Stimulated activated effector memory CD8-positive, alpha-beta T cell treated with anti-CD3 and anti-CD28 coated beads, Interleukin-12 subunit alpha, Interleukin-12 subunit beta, amount 100 ng/mL, for 72 hours (primary cell): ENCODE measurements around the gene CTPS1.

Experiments
- ATAC-seq: fragments of 150-1000 bp; cut with Tn5 transposase; 2 replicates; pipeline ENCODE4 v1.10.0; 2021
- DNase-seq, 2 donors: peaks; one replicate each; pipeline ENCODE4 v3.0.0; 2021 to 2022; ENCODE audit warnings: low spot score in 2 of 2
- H3K27ac Mint-ChIP-seq: one replicate; pipeline ENCODE4 v1.8.0; 2022; ENCODE audit warnings: mild to moderate bottlenecking, mixed read lengths
- H3K36me3 Mint-ChIP-seq: one replicate; pipeline ENCODE4 v1.8.0; 2022; ENCODE audit warnings: mild to moderate bottlenecking, mixed read lengths
- H3K4me1 Mint-ChIP-seq: one replicate; pipeline ENCODE4 v1.8.0; 2022; ENCODE audit warnings: mixed read lengths
- H3K4me3 Mint-ChIP-seq: one replicate; pipeline ENCODE4 v1.8.0; 2022; ENCODE audit warnings: mild to moderate bottlenecking, mixed read lengths
- H3K9me3 Mint-ChIP-seq: one replicate; pipeline ENCODE4 v1.8.0; 2022; ENCODE audit warnings: mixed read lengths

Gene CTPS1

DNA sequence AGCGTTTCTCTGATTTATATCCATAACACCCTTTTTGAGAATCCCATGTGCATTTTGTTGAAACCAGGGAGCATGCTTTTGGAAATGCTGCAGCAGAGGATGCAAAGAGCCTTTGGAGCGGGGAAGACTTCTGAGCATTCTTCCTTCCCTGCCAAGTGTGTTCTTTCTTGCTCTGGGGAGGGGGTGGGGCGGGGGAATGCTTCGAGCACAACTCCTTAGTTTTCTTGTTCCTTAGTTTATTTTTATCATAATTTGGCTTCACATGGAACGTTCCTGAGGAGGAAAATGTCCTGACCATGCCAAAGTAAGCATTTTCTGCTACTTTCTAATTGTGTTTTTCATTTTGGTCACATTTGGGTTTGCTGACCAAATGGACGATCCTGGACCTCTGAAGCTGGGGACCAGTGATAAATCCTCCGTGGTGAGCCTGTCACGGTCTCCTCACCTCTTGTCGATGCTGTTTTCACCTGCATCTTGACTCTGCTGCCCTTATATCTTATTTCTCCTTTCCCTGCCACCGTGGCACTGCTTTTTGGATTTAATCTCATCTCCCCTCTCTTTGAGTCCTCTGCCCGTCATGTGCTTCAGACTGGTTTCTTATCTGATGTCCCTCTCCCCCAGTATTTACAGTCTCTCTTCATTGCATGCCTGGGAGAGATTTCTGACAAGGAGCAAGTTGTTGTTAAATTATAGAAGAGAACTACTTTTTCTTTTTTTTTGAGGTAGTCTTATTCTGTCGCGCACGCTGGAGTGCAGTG lies 2.4 kb downstream of the CTPS1 start:
- no peak for ATAC-seq
- H3K36me3 Mint-ChIP-seq = peaks cover 79% of the 10 kb centered on the region
- H3K4me3 Mint-ChIP-seq = peak overlapping the region; percentile 82

DNA sequence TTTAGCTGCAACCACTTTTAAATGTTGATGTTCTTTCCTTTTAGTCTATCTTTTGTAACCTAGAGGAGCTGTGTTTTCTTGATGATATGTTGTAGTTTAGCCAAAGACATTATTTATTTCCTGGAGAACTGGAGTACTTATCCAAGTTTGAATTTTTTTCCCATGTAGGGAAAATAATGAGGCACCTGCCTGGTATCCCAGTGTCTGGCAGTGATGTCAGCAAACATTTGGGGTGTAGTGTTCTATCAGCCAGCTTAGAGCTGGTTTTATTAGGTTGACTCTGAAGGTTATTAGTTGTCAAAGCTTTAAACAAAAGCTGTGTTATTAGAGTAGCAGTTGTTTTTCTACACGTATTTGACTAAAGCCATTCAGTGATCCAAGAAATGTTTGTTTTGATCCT lies 3.2 kb downstream of the CTPS1 start:
- DNase-seq (no peak), ATAC-seq (no peak)
- Mint-ChIP-seq H3K4me1 (peaks cover 59% of the 10 kb centered on the region), H3K27ac (no peak overlapping the region), H3K9me3 (no peaks in the 10 kb centered on the region), H3K4me3 (no peak overlapping the region), H3K36me3 (peaks cover 87% of the 10 kb centered on the region)

More for the DNA sequence above, 2.4 kb downstream of the CTPS1 start:
- H3K9me3 Mint-ChIP-seq = no peaks in the 10 kb centered on the region
- H3K27ac Mint-ChIP-seq = no peak overlapping the region
- DNase-seq = no peak
- peaks cover 62% of the 10 kb centered on the region for H3K4me1 Mint-ChIP-seq

DNA sequence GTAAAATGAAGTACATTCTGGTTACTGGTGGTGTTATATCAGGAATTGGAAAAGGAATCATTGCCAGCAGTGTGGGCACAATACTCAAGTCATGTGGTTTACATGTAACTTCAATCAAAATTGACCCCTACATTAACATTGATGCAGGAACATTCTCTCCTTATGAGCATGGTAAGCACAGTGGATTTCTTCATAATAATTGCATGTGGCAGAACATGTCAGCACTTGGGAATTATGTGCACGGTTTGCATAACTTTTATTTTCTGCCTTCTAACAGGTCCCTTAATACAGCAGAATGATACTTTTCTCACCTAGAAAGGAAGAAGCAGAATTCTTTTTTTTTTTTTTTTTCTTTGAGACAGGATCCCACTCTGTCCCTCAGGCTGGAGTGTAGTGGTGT lies 3.8 kb downstream of the CTPS1 start:
- no peak for ATAC-seq
- Mint-ChIP-seq H3K9me3 (no peaks in the 10 kb centered on the region), H3K27ac (peak overlapping the region; percentile 77), H3K4me3 (no peak overlapping the region), H3K4me1 (peaks cover 59% of the 10 kb centered on the region), H3K36me3 (peaks cover 93% of the 10 kb centered on the region)
- DNase-seq = no peak

DNA sequence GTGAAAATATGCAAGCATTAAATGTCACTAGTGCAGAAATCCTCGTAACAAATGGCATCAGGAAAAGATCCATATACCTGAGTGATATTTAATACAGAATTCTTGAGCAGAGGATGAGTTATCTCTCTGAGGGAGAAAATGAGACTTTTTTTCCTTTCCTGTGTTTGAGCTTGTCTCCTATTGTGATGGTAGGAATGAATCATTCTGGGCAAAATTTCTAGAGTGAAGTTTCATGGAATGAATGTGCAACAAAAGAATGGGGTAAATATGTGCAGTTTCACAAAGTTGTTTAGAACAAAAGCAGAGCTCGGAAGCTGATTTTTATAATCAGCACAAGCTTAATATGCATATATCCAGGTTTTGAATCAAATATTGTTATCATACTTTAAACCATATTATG lies 4.6 kb downstream of the CTPS1 start:
- DNase-seq (no peak), ATAC-seq (no peak)
- H3K4me1 Mint-ChIP-seq = peaks cover 53% of the 10 kb centered on the region
- H3K4me3 Mint-ChIP-seq = peak overlapping the region; percentile 22
- no peaks in the 10 kb centered on the region for H3K9me3 Mint-ChIP-seq
- peak overlapping the region; percentile 77 for H3K27ac Mint-ChIP-seq
- peaks cover 95% of the 10 kb centered on the region for H3K36me3 Mint-ChIP-seq

DNA sequence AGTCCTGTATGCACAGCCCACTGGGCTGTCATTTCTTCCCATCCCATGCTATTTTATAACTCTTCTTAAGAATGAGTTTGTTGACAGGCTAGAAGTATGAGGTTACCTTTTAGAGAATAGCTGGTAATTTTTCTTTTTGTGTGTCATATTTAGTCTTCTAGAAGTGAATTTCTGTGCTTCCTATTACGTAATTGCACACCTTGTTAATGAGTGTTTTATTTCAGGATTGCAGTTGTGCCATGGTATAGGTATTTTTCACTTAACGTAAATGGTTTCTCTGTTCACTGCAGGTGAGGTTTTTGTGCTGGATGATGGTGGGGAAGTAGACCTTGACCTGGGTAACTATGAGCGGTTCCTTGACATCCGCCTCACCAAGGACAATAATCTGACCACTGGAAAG lies 5.0 kb downstream of the CTPS1 start:
- Mint-ChIP-seq H3K4me3 (peak overlapping the region; percentile 22), H3K4me1 (peaks cover 51% of the 10 kb centered on the region), H3K27ac (peak overlapping the region; percentile 77), H3K36me3 (peaks cover 95% of the 10 kb centered on the region), H3K9me3 (no peaks in the 10 kb centered on the region)
- no peak for ATAC-seq
- DNase-seq = no peak

DNA sequence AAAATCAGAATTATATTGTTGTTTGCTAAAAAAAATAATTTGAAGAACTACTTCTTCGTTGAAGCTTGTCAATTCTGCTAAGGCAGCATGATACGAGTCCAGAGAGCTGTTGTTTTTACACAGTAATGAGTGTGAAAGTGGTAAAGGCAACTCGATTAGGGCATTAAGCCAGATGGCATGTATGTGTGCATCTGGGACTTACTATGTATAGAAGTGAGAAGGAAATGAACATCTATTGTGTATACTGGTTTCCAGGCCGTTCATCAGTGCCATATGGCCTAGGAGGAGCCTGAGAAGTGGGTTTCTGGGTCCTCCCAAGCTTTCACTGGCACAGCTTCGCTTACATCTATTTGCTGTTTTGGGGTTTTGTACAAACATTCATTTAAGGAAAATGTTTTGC lies 5.7 kb downstream of the CTPS1 start:
- Mint-ChIP-seq H3K27ac (peak overlapping the region; percentile 68), H3K4me3 (no peak overlapping the region), H3K4me1 (peaks cover 51% of the 10 kb centered on the region), H3K36me3 (peaks cover 98% of the 10 kb centered on the region), H3K9me3 (no peaks in the 10 kb centered on the region)
- ATAC-seq (no peak), DNase-seq (no peak)

DNA sequence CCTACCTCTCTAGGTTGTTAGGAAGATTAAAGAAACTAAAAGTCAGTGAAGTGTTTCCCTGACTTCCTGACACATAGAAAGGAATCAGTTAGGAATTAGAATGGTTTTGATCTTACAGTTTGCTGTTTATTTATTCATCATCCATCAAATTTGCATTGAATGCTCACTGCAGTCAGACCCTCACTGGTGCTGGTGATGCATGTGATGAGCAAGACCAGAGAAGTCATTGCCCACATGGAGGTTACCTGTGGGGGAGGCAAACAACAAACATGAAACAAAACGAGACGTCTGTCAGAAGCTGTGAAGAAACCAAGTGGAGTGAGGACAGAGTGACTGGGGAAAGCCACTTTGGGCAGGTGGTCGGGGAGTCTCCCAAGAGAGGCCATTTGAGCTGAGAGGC lies 6.4 kb downstream of the CTPS1 start:
- Mint-ChIP-seq H3K4me1 (peaks cover 44% of the 10 kb centered on the region), H3K27ac (peak overlapping the region; percentile 68), H3K36me3 (peaks cover 98% of the 10 kb centered on the region), H3K9me3 (no peaks in the 10 kb centered on the region), H3K4me3 (no peak overlapping the region)
- DNase-seq = no peak
- peak; percentile 74 for ATAC-seq

DNA sequence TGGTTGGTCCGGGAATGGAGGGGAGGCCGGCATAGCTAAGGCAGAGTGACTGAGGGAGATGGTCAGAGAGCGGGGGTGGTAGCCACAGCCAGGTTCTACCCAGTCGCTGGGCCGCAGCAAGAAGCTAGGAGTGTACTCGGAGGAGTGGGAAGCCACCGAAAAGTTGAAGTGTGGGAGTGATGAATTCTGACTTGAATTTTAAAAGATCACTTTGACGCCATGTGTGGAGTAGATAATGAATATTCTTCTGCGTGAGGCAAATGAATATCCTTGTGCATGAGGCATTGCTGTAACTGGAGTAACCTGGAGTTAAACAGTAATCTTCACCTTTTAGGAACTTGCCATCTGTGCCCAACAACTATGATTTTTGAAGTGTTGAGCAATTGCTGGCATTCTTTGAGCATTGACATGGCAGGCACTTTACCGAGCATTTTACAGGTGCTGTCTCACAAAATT lies 6.9 kb downstream of the CTPS1 start:
- ATAC-seq = no peak
- H3K9me3 Mint-ChIP-seq = no peaks in the 10 kb centered on the region
- no peak for DNase-seq
- peaks cover 98% of the 10 kb centered on the region for H3K36me3 Mint-ChIP-seq
- H3K27ac Mint-ChIP-seq = peak overlapping the region; percentile 68
- no peak overlapping the region for H3K4me3 Mint-ChIP-seq
- peaks cover 39% of the 10 kb centered on the region for H3K4me1 Mint-ChIP-seq

DNA sequence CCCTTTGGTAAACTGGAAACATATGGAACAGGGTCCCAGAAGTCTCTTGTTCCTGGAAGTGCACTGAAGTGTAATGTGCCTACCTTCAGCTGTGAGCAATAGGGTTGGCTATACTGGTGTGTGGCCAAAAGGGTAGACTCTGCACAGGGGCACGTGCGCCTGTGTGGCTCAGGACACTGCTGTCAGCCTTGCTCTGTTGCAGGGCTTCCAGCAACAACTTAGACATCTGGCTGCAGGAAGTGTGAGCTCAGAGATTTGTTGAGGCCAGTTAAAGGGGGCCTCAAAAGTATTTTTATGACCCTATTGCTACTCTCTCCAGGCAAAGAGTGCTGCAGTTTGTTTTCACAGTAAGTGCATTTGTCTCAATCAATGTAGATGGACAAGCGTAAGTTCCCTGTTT lies 7.5 kb downstream of the CTPS1 start:
- Mint-ChIP-seq H3K4me1 (peaks cover 33% of the 10 kb centered on the region), H3K9me3 (no peaks in the 10 kb centered on the region), H3K36me3 (peaks cover 100% of the 10 kb centered on the region), H3K27ac (no peak overlapping the region), H3K4me3 (no peak overlapping the region)
- DNase-seq (no peak), ATAC-seq (no peak)

DNA sequence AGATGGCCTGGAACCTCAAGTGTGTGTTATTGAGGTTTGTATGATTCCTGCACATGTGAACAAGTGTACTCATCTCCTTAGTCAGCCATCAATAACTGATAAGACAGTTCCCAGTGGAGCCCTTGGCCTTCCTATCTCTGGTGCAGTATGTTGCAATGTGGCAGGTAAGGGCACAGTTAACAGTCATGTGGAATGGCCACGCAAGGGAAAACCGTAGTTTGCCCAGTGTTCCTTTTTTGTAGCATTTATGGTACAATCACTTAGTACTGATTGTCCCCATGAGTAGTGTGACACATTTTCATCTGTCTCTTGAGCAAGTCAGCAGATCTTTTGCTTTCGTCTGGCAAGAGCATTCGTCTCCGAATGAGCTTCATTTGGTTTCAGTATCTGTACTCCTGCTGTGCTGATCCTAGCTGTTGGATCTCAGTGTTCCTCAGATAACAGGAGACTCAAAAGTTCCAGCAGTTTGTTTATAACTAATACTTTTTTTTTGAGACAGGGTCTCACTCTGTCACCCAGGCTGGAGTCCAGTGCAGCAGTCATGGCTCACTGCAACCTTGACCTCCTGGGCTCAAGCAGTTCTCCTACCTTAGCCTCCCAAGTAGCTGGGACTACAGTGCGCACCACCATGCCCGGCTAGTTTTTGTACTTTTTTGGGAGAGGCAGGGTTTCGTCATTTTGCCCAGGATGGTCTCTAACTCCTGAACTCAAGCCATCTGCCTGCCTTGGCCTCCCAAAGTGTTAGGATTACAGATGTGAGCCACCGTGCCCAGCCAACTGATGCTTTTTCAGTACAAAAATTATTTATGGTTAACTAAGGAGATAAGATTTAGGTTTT lies 8.2 kb downstream of the CTPS1 start:
- Mint-ChIP-seq H3K27ac (no peak overlapping the region), H3K9me3 (no peaks in the 10 kb centered on the region), H3K4me3 (no peak overlapping the region), H3K4me1 (peaks cover 28% of the 10 kb centered on the region), H3K36me3 (peaks cover 100% of the 10 kb centered on the region)
- no peak for DNase-seq
- no peak for ATAC-seq

DNA sequence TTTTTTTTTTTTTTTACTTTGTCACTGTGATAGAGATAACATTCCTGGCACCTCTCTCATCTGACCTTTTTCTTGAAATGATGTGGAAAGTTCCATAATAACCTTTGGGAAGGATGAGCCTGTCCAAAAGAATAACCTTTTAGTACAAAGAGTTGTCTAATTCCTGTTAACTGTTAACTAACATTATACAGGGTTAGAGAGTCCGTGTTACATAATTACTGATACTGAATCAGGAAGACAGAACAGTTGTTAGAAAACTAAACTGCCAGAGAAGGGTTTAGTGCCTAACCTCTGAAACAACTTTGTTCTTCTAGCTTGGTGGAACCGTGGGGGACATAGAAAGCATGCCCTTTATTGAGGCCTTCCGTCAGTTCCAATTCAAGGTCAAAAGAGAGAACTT lies 8.8 kb downstream of the CTPS1 start:
- ATAC-seq = no peak
- DNase-seq = no peak
- peaks cover 25% of the 10 kb centered on the region for H3K4me1 Mint-ChIP-seq
- peaks cover 100% of the 10 kb centered on the region for H3K36me3 Mint-ChIP-seq
- no peak overlapping the region for H3K4me3 Mint-ChIP-seq
- no peak overlapping the region for H3K27ac Mint-ChIP-seq
- no peaks in the 10 kb centered on the region for H3K9me3 Mint-ChIP-seq

DNA sequence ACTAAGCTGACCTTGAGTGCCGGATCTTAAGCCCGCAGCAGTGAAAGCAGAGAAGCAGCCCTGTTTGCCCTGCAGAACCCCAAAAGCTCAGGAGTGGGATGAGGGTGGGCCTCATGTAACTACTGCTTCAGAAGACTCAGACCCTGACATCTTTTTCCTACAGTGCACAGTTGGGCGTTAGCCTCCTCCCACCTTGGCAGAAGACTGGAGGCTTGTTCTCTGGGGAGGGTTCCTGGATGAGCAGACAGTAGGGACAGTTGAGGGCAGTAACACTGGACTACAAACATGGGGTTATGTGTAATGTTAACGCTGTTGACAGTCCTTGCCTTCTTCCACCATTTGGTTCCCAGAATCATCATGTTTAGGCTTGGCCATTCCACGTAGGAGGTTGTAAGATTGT lies 9.6 kb downstream of the CTPS1 start:
- DNase-seq (no peak), ATAC-seq (no peak)
- peak overlapping the region; percentile 56 for H3K27ac Mint-ChIP-seq
- H3K4me1 Mint-ChIP-seq = peaks cover 17% of the 10 kb centered on the region
- H3K36me3 Mint-ChIP-seq = peaks cover 100% of the 10 kb centered on the region
- no peak overlapping the region for H3K4me3 Mint-ChIP-seq
- H3K9me3 Mint-ChIP-seq = no peaks in the 10 kb centered on the region

DNA sequence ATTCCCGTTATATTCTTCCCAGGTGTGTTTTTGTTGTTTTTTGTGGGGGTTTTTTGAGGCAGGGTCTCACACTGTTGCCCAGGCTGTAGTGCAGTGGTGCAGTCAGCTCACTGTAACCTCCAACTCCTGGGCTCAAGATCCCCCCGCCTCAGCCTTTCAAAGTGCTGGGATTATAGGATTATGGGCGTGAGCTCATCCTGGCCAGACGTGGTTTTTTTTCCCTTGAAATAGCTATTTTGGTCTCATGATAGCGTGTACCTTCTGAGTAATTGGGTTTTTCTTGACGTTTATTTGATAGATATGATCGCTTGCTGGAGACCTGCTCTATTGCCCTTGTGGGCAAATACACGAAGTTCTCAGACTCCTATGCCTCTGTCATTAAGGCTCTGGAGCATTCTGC lies 17.6 kb downstream of the CTPS1 start:
- Mint-ChIP-seq H3K4me3 (no peak overlapping the region), H3K27ac (peak overlapping the region; percentile 84), H3K36me3 (peaks cover 100% of the 10 kb centered on the region), H3K4me1 (peaks cover 17% of the 10 kb centered on the region), H3K9me3 (no peaks in the 10 kb centered on the region)
- ATAC-seq = no peak
- DNase-seq = no peak

DNA sequence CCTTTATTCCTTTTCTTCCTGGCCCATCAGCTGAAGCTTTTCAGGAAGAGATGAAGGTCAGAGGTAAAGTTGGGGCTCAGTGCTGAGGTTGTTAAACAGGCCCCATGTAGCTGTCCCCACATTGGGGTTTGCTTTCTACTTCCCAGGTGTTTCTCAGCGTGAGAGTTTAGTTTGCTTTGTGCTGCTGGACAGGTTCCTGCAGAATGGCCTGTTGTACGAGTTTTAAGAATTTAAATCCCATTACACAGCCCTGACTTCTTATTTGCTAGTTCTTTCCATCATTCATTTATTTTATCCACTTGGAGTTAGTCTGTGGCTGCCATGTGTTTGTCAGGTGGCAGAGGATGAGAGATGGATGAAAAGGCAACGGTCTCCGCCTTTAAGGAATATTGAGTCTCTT lies 19.2 kb downstream of the CTPS1 start:
- Mint-ChIP-seq H3K27ac (no peak overlapping the region), H3K4me3 (no peak overlapping the region), H3K9me3 (no peaks in the 10 kb centered on the region), H3K4me1 (peaks cover 33% of the 10 kb centered on the region), H3K36me3 (peaks cover 100% of the 10 kb centered on the region)
- ATAC-seq = no peak
- DNase-seq = no peak

DNA sequence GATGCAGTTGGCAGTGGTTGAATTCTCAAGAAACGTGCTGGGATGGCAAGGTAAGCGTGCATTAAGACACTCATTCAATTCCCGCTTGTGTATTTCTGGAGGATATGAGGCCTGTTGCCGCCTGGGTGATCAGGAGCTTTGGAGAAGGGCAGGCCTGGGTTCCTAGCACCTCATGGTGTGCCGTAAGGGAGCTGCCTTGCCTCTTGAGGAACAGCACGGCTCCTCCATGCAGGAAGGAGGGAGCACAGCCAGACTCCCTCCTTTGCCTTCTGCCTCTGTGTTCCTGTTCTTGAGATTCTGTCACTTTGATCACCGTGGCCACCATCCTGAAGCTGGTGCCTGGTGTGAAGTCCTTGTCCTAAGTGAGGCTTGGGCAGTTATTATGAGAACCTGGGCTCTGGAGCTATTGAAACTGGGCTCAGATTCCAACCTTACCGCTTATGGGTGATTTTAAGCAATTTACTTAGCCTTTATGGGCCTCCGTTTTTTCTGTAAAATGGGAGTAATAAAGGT lies 23.7 kb downstream of the CTPS1 start:
- Mint-ChIP-seq H3K4me1 (peaks cover 28% of the 10 kb centered on the region), H3K36me3 (peaks cover 100% of the 10 kb centered on the region), H3K4me3 (no peak overlapping the region), H3K27ac (peak overlapping the region; percentile 48), H3K9me3 (no peaks in the 10 kb centered on the region)
- DNase-seq = no peak
- no peak for ATAC-seq
